Panc1 (cell line): ENCODE data around the gene SASS6. TPM values are rescaled to one million over a fixed set of nuclear protein-coding genes. Genes with fewer than 3 reads are reported as not detected.

Experiments used
- ATAC-seq: fragments of 200-7000 bp; cut with Tn5 transposase; 2 replicates; pipeline ENCODE4 v1.9.1; 2020; ENCODE audit warnings: mild to moderate bottlenecking, moderate library complexity
- BruUV-seq: library from RNA; stranded (reverse); fragments of 400-500 nt; replicated peaks from 2 replicates; lab custom pipeline; 2021; lab: Mats Ljungman, UMichigan
- CTCF ChIA-PET: fragments of 300-600 bp; sonication (Branson Sonifier 250); formaldehyde crosslinking; loops from one replicate; lab custom pipeline; 2022; ENCODE audit warnings: antibody characterized with exemption; lab: Charles Lee
- POLR2A ChIA-PET: fragments of 300-600 bp; sonication (Branson Sonifier 250); formaldehyde crosslinking; loops from one replicate; lab custom pipeline; 2022; ENCODE audit warnings: antibody characterized with exemption; lab: Charles Lee
- DNase-seq: peaks from one replicate; pipeline ENCODE4 v3.0.0-alpha.2; 2010; ENCODE audit warnings: low read depth, low spot score
- H3K27ac ChIP-seq: 2 replicates; pipeline ENCODE4 v1.5.1; 2011; ENCODE audit warnings: mild to moderate bottlenecking, low read length, inconsistent platforms
- H3K27me3 ChIP-seq: fragments of 200-500 bp; sonication (Bioruptor generic); 2 replicates; pipeline ENCODE4 v1.6.0; 2014; ENCODE audit warnings: low read length, inconsistent platforms; ENCODE audit not compliant: control insufficient read depth, insufficient read depth
- H3K36me3 ChIP-seq: fragments of 200-500 bp; sonication (Bioruptor generic); 2 replicates; pipeline ENCODE4 v1.5.1; 2014; ENCODE audit warnings: inconsistent platforms, mild to moderate bottlenecking, low read length, moderate library complexity; ENCODE audit not compliant: control insufficient read depth, insufficient read depth
- H3K4me1 ChIP-seq: 2 replicates; pipeline ENCODE4 v1.5.1; 2011; ENCODE audit warnings: inconsistent platforms, mild to moderate bottlenecking, low read length, moderate library complexity; ENCODE audit not compliant: control insufficient read depth, insufficient read depth
- H3K4me3 ChIP-seq, 2 experiments: 2 replicates each; pipeline ENCODE4 v1.5.1; 2011 to 2012; ENCODE audit warnings: low read depth in 2 of 2, low read length in 2 of 2, mild to moderate bottlenecking in 2 of 2, inconsistent platforms in 1 of 2, moderate library complexity in 1 of 2
- H3K9me3 ChIP-seq: fragments of 200-500 bp; sonication (Bioruptor generic); 2 replicates; pipeline ENCODE4 v1.5.1; 2014; ENCODE audit warnings: low read depth, mild to moderate bottlenecking, inconsistent platforms, low read length, moderate library complexity; ENCODE audit not compliant: control insufficient read depth, insufficient read depth
- CTCF ChIP-seq: fragments of 450-650 bp; IDR thresholded peaks from 2 replicates; pipeline ENCODE4 v1.5.1; 2017; ENCODE audit warnings: mild to moderate bottlenecking
- POLR2AphosphoS5 ChIP-seq: IDR thresholded peaks from 2 replicates; pipeline ENCODE4 v1.6.1; 2012; ENCODE audit warnings: mild to moderate bottlenecking, low read depth, low read length, moderate library complexity
- REST ChIP-seq, 2 experiments: IDR thresholded peaks; 2 replicates each; pipeline ENCODE4 v1.6.1; 2011 to 2012; ENCODE audit warnings: low read depth in 2 of 2, control low read depth in 1 of 2, low read length in 1 of 2, mild to moderate bottlenecking in 1 of 2, moderate library complexity in 1 of 2; ENCODE audit not compliant: insufficient read depth in 1 of 2
- SIN3A ChIP-seq: IDR thresholded peaks from 2 replicates; pipeline ENCODE4 v1.6.1; 2012; ENCODE audit warnings: low read depth, mild to moderate bottlenecking, low read length, moderate library complexity, borderline replicate concordance; ENCODE audit not compliant: insufficient read depth
- TCF7L2 ChIP-seq: IDR thresholded peaks from 2 replicates; pipeline ENCODE4 v1.6.1; 2011; ENCODE audit warnings: mild to moderate bottlenecking, low read depth, low read length, inconsistent platforms
- in situ Hi-C: cut with HindIII; loops from 2 replicates; pipeline ENCODE4 v1.10.0; 2016; ENCODE audit warnings: low sequenced_read_pairs, low pct_unique_long_range_greater_than_20kb
- intact Hi-C: fragments of 100-400 bp; cut with micrococcal nuclease; formaldehyde crosslinking; loops from one replicate; pipeline ENCODE4 v1.10.0; 2022; ENCODE audit not compliant: unreplicated experiment
- total RNA-seq: library from RNA; stranded (reverse); gene quantifications from one replicate; pipeline ENCODE4 v1.2.1, GENCODE V29; 2021; ENCODE audit not compliant: unreplicated experiment

SASS6 gene
- total RNA-seq, 1 experiment from 2014 or later, result 6.2 TPM

- intact Hi-C loops, result no loop called here
- Histone ChIP-seq H3K27me3 (no peaks in the 10 kb centered on the region), H3K27ac (no peak overlapping the region), H3K9me3 (no peaks in the 10 kb centered on the region), H3K4me3 (no peak overlapping the region), H3K4me1 (no peaks in the 10 kb centered on the region), H3K36me3 (peaks cover 19% of the 10 kb centered on the region)
- TF ChIP-seq REST (IDR thresholded peaks at IDR 0.05; ENCODE audit: insufficient read depth in 1 of 2, low read depth in 2 of 2, low read length in 1 of 2), result no peak
- TF ChIP-seq POLR2AphosphoS5, result no peak
- no peak for TF ChIP-seq CTCF
- no peak for TF ChIP-seq TCF7L2
- no peak for TF ChIP-seq SIN3A
- CTCF ChIA-PET, result no interaction called here
- DNase-seq, result no peak
- ATAC-seq, result no peak
- in situ Hi-C loops, result no loop called here
- no TSS peak for BruUV-seq
- POLR2A ChIA-PET, result no interaction called here
Observed at GRCh38 chr1:100141192-100141591, 8.5 kb upstream of the SASS6 start.

GRCh38 chr1:100137602-100138001 is 4.9 kb upstream of the SASS6 start:
- no TSS peak for BruUV-seq
- intact Hi-C loops, result no loop called here
- Histone ChIP-seq H3K9me3 (no peaks in the 10 kb centered on the region), H3K27me3 (no peaks in the 10 kb centered on the region), H3K4me1 (peaks cover 6% of the 10 kb centered on the region; the same call in 1 of the 2 replicates), H3K36me3 (peaks cover 13% of the 10 kb centered on the region), H3K4me3 (no peak overlapping the region), H3K27ac (no peak overlapping the region)
- no peak for TF ChIP-seq SIN3A
- no peak for TF ChIP-seq POLR2AphosphoS5
- TF ChIP-seq REST (IDR thresholded peaks at IDR 0.05; ENCODE audit: insufficient read depth in 1 of 2, low read depth in 2 of 2, low read length in 1 of 2), result no peak
- TF ChIP-seq CTCF, result no peak
- TF ChIP-seq TCF7L2, result no peak
- CTCF ChIA-PET, result no interaction called here
- in situ Hi-C loops, result no loop called here
- POLR2A ChIA-PET, result no interaction called here
- no peak for DNase-seq
- ATAC-seq, result no peak
